ENCODE results near the gene CLN3.

The CLN3 gene

DNA sequence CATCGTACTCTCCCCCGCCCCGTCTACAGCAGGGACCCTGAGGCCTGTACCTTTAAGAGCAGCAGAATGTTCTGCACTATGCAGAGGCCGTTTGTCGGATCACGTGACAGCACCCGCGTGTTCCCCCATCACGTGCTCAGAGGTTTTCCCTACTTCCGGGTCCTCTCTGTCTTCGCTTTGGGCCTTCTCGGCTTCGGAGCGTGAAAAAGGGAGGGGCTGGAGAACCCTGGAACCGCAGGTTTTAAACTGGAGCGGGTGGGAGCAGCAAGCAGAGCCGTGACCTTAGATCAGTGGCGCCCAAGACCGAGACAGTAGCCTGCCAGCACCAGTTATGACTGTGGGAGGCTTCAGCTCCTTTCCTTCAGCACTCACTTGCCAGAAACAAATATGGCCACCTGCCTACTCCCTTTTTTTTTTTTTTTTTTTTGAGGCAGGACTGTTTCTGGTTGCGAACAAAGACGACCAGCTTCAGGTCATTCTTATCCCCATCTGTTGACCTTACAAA, at the start of gene CLN3:
CLN3 (minus strand) TSS at position 105 of the 505 bp plus-strand sequence. CDS start 315 bp downstream, outside the sequence.
- H3K9me3 ChIP-seq, result no peaks in the 10 kb centered on the region
- peak; percentile 93 for DNase-seq (ENCODE audit: low spot score in 2 of 2)
- no peaks in the 10 kb centered on the region; the same call in 1 of the 2 replicates for H3K27me3 ChIP-seq (ENCODE audit: low read depth)
- in situ Hi-C loops (cut with MboI; ENCODE audit: low sequenced_read_pairs), result loop anchor here (25.0 kb wide), 1 partner anchor 320 kb away; the partner anchor contains the start of gene ATXN2L
- H3K36me3 ChIP-seq (replicated peaks), result peaks cover 8% of the 10 kb centered on the region
- peak within 1 kb of the TSS; percentile 82 for H3K4me3 ChIP-seq
- peaks cover 5% of the 10 kb centered on the region for H3K4me1 ChIP-seq

DNA sequence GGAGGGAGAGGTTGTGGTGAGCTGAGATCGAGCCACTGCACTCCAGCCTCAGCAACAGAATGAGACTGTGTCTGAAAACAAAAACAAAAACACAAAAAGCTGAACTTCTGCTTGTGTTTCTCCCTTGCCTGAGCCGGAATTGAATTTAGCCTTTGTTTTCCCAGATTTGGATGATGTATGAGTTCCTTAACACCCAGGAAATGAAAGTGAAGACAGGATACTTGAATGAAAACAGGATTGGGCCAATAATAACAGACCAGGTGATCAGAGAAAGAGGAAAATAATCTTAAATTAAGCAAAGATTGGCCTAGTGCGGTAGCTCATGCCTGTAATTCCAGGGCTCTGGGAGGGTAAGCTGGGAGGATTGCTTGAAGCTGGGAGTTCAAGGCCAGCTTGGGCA, 48.5 kb upstream of the CLN3 start:
- no peaks in the 10 kb centered on the region for H3K36me3 ChIP-seq (replicated peaks)
- no peaks in the 10 kb centered on the region for H3K9me3 ChIP-seq
- H3K27me3 ChIP-seq (ENCODE audit: low read depth), result no peaks in the 10 kb centered on the region
- in situ Hi-C loops (cut with MboI; ENCODE audit: low sequenced_read_pairs), result no loop called here
- H3K4me1 ChIP-seq, result no peaks in the 10 kb centered on the region
- DNase-seq (ENCODE audit: low spot score in 2 of 2), result no peak
- H3K4me3 ChIP-seq, result no peak overlapping the region

DNA sequence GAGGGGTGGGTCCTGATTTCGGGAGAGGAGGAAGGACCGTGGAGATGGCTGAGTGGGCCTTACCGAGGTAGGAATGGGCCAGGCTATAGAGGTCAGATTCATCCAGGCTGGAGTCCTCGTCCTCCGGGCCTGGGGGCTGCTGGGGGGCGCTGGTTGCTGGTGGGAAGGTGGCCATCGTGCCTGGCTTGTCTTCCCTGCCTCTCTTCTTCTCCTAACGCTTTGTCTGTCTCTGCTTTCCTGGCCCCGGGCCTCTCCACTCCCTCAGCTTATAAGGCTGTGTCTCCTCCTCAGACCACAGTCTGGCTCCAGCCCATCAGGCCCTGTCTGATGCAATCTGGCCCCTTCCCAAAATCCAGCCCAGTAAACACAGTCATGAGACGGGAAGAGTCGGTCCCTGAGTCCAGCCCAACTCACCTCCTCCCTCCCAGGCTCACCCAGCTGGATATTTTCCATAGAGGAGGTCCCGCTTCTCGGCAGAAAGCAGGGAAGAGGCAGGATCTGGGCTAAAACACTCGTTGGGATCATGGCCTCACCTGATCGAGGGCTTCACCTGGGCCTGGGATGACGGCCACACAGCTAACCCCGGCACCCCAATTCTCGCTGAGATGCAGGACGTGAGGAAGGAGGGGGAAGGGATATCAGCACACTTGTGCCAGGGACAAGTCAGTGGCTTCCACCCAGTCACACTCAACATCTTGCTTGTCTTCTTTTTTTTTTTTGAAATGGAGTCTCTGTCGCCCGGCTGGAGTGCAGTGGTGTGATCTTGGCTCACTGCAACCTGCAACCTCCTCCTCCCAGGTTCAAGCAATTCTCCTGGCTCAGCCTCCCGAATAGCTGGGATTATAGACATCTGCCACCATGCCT, 47.1 kb upstream of the CLN3 start, which contains the start of gene NUPR1:
NUPR1 (minus strand) TSS at position 242 of the 864 bp plus-strand sequence; CDS start at position 175, 67 bp downstream.
- Histone ChIP-seq H3K27me3 (ENCODE audit: low read depth) (no peaks in the 10 kb centered on the region), H3K9me3 (no peaks in the 10 kb centered on the region), H3K4me1 (no peaks in the 10 kb centered on the region), H3K36me3 (replicated peaks) (no peaks in the 10 kb centered on the region), H3K4me3 (no peak within 1 kb of the TSS)
- DNase-seq (ENCODE audit: low spot score in 2 of 2), result peak in 1 of 2 experiments; percentile 42
- in situ Hi-C loops (cut with MboI; ENCODE audit: low sequenced_read_pairs), result no loop called here

DNA sequence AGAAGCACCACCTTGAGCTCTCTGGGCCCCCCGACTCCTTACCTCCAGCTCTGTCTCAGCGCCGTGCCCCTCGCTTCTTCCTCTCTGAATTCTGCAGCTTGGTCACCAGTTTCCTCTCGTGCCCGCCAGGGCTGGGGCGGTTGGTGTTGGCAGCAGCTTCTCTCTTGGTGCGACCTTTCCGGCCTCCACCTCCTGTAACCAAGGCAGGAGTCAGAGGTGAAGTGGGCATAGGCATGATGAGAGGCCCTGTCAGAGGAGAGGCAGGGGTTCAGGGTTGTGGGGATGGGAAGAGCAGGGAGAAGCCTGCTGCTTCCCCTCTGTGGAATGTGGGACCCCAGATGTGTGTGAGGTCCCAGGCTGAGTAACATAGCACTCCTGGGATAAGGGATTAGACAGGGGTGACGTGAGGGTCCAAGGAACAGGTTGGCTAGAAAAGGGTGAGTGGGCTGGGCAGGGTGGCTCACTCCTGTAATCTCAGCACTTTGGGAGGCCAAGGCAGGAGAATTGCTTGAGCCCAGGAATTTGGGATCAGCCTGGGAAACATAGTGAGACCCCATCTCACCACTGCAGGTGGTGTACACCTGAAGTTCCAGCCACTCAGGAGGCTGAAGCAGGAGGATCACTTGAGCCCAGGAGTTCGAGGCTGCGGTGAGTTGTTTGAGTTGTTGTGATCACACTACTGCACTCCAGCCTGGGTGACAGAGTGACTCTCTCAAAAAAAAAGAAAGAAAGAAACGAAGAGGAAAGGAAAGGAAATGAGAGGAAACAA, 46.3 kb upstream of the CLN3 start:
- Histone ChIP-seq H3K4me3 (no peak overlapping the region), H3K27me3 (ENCODE audit: low read depth) (no peaks in the 10 kb centered on the region), H3K4me1 (no peaks in the 10 kb centered on the region), H3K36me3 (replicated peaks) (no peaks in the 10 kb centered on the region), H3K9me3 (no peaks in the 10 kb centered on the region)
- in situ Hi-C loops (cut with MboI; ENCODE audit: low sequenced_read_pairs), result no loop called here
- no peak for DNase-seq (ENCODE audit: low spot score in 2 of 2)

DNA sequence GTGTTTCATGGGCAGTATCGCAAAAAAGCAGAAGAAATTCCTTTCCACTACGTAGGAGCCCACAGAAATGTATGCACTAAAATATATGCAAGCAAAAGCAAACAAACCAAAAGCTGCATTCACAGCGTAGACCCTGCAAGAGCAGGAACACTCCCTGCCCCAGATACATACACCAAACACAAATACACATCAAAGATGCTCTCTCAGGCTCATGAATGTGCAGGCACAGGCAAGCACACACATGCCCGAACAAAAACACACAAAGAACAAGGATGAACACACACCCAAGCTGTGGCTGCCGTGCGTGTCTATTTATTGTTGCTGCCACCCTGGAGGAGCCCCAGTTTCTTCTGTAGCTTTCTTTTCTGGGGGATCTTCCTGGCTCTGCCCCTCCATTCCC, 45.2 kb upstream of the CLN3 start:
- in situ Hi-C loops (cut with MboI; ENCODE audit: low sequenced_read_pairs), result no loop called here
- DNase-seq (ENCODE audit: low spot score in 2 of 2), result no peak
- Histone ChIP-seq H3K9me3 (no peaks in the 10 kb centered on the region), H3K4me1 (no peaks in the 10 kb centered on the region), H3K4me3 (no peak overlapping the region), H3K27me3 (ENCODE audit: low read depth) (no peaks in the 10 kb centered on the region), H3K36me3 (replicated peaks) (no peaks in the 10 kb centered on the region)

DNA sequence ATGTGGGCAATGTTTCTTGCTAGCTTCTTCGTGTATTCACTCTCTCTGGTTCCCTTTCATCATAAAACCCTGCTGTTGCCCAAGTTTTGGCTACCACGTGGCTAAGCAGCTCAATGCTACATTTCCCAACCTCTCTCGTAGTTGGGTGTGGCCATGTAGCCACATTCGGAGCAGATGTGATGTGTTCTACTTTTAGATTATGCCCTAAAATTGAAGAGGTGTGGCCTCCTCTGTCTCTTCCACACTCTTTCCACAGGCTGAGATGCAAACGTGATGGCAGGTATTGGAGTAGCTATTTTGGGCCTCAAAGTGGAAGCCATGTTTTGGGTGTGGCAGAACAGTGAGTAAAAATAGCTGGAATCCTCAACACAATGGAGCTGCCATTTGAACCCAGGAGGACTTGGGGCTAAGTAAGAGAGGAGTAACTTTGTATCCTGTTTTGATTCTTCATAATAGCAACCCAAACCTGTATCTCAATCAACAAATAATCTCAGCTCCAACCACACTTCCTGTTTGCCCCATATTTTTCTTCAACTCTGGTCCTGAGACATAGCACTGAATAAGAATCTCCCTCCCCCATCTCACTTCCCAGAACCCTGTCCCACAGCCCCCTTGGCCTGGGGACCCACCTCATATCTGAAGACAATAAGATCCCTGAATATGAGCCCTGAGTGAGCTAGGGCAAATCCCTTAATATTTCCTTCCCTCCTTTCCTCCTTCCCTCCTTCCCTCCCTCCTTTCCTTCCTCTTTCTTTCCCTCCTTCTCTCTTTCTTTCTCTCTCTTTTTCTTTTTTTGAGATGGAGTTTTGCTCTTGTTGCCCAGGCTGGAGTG, 42.9 kb upstream of the CLN3 start:
- H3K27me3 ChIP-seq (ENCODE audit: low read depth), result no peaks in the 10 kb centered on the region
- no peaks in the 10 kb centered on the region for H3K36me3 ChIP-seq (replicated peaks)
- in situ Hi-C loops (cut with MboI; ENCODE audit: low sequenced_read_pairs), result no loop called here
- no peaks in the 10 kb centered on the region for H3K4me1 ChIP-seq
- H3K4me3 ChIP-seq, result no peak overlapping the region
- no peaks in the 10 kb centered on the region for H3K9me3 ChIP-seq
- no peak for DNase-seq (ENCODE audit: low spot score in 2 of 2)

DNA sequence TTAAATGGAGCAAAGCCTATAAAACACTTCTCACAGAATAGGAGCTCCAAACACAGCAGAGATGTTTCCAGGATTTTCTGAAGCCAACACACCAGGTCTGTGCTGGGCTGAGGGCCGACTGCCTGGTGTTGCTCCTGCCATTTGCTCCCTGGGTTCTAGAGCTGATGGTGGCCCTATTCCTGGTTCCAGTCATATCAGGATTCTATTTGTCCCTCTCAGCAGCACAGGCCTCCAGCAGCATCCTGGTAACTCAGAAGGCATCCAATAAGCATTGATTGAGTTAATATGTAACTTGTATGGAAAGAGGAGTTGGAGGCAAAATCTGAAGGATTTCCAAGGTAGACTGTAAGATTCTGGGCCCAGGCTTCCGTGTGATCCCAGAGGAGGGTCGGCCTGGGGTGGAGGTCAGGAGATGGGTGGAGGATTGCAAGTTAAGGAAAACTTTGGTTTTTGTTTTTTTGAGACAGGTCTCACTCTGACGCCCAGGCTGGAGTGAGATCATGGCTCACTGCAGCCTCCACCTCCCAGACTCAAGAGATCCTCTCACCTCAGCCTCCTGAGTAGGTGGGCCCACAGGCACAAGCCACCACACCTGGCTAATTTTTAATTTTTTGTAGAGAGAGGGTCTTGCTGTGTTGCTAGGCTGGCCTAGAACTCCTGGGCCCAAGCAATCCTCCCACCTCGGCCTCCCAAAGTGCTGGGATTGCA, 41.2 kb upstream of the CLN3 start:
- H3K36me3 ChIP-seq (replicated peaks), result no peaks in the 10 kb centered on the region
- no peak for DNase-seq (ENCODE audit: low spot score in 2 of 2)
- H3K4me1 ChIP-seq, result no peaks in the 10 kb centered on the region; the same call in 1 of the 2 replicates
- no peaks in the 10 kb centered on the region for H3K9me3 ChIP-seq
- in situ Hi-C loops (cut with MboI; ENCODE audit: low sequenced_read_pairs), result no loop called here
- H3K4me3 ChIP-seq, result no peak overlapping the region
- H3K27me3 ChIP-seq (ENCODE audit: low read depth), result no peaks in the 10 kb centered on the region

DNA sequence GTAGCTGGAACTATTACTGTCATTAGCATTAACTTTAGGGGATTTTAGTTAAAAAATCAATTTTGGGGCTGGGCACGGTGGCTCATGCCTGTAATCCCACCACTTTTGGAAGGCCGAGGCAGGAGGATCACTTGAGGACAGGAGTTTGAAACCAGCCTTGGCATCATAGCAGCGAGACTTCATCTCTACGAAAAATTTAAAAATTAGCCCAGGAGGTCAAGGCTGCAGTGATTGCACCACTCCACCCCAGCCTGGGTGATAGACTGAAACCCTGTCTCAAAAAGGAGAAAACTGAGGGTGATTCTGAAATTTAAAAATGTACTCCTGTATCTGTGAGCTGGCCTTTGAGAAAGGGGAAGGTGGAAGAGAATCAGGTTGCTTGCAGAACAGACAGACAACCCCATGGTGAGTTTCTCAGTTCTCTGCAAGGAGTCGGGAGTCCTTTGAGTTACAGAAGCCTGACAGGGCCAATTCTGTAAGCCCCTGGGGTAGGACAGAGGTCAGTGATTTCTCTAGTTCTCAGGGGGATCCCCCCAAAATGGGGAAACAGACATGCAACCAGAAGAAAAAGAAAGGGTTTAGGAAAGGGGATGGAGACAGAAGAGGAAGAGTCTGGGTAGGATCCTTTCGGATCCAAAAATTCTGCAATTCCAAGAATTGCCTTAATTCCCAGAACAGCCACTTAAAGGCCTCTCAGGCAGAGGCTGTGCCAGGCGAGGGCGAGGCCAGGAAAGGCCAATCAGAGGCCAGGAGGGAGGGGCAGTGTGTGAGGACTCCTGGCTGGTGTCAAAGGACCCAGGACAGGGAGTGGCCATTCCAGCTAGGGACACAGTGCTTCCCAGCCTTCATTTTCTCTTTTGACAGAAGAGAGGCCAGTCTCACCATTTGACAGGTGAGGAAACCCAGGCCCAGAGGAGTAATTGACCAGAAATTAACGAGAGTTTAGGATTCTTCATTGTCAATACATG, 40.2 kb upstream of the CLN3 start:
- DNase-seq (ENCODE audit: low spot score in 2 of 2), result peak in 1 of 2 experiments; percentile 59
- Histone ChIP-seq H3K4me1 (no peaks in the 10 kb centered on the region; the same call in 1 of the 2 replicates), H3K36me3 (replicated peaks) (no peaks in the 10 kb centered on the region), H3K9me3 (no peaks in the 10 kb centered on the region), H3K4me3 (no peak overlapping the region), H3K27me3 (ENCODE audit: low read depth) (no peaks in the 10 kb centered on the region)
- in situ Hi-C loops (cut with MboI; ENCODE audit: low sequenced_read_pairs), result no loop called here

DNA sequence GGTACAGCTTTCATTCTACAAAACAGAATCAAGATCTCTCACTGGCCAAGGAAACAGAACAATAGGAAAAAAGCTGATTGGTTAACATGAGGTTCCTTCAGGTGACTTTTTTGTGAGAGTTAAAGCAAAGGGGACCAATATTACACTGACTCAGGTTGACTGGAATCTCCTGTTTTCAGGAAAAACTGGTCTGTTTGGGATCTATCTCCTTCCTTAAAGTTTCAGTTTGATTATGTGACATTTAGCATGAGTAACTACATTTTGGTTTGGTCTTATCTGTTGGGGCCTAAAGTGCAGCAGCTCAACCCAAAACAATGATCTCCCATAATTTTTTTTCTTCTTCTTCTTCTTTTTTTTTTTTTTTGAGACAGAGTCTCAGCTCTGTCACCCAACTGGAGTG, 37.2 kb upstream of the CLN3 start:
- no peaks in the 10 kb centered on the region for H3K27me3 ChIP-seq (ENCODE audit: low read depth)
- no peak for DNase-seq (ENCODE audit: low spot score in 2 of 2)
- no peaks in the 10 kb centered on the region for H3K9me3 ChIP-seq
- in situ Hi-C loops (cut with MboI; ENCODE audit: low sequenced_read_pairs), result no loop called here
- H3K4me3 ChIP-seq, result no peak overlapping the region
- no peaks in the 10 kb centered on the region; the same call in 1 of the 2 replicates for H3K4me1 ChIP-seq
- no peaks in the 10 kb centered on the region for H3K36me3 ChIP-seq (replicated peaks)

DNA sequence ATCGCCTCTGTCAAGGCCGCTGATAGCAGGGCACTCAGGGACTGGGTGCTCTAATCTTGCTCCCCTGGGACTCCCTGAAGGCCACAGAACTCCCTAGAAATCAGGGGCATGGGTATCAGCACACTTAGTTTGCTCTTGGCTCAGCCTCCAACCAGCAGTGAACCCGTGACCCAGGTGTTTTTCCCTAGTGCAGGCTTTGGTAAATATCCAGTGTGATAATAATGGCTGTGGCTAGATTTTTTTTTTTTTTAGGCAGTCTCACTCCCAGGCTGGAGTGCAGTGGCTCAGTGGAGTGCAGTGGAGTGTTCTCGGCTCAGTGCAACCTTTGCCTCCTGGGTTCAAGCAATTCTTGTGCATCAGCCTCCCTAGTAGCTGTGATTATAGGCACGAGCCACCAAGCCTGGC, 36.6 kb upstream of the CLN3 start:
- no peak overlapping the region for H3K4me3 ChIP-seq
- in situ Hi-C loops (cut with MboI; ENCODE audit: low sequenced_read_pairs), result no loop called here
- no peaks in the 10 kb centered on the region for H3K9me3 ChIP-seq
- no peaks in the 10 kb centered on the region; the same call in 1 of the 2 replicates for H3K4me1 ChIP-seq
- H3K36me3 ChIP-seq (replicated peaks), result no peaks in the 10 kb centered on the region
- H3K27me3 ChIP-seq (ENCODE audit: low read depth), result no peaks in the 10 kb centered on the region
- DNase-seq (ENCODE audit: low spot score in 2 of 2), result peak in 1 of 2 experiments; percentile 36

DNA sequence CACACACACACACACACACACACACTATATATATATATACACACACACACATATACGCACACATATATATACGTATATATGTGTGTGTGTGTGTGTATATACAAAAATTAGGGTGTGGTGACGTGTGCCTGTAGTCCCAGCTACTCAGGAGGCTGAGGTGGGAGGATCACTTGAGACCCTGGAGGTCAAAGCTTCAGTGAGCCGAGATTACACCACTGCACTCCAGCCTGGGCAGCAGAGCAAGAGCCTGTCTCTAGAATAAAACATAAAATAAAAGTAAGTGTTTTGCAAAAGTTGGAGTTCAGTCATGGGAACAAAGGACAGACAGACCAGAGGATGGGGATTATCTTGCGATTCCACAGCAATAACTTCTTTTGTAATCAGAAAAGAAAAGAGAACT, 36.1 kb upstream of the CLN3 start:
- Histone ChIP-seq H3K36me3 (replicated peaks) (no peaks in the 10 kb centered on the region), H3K4me1 (no peaks in the 10 kb centered on the region; the same call in 1 of the 2 replicates), H3K9me3 (no peaks in the 10 kb centered on the region), H3K27me3 (ENCODE audit: low read depth) (no peaks in the 10 kb centered on the region), H3K4me3 (no peak overlapping the region)
- in situ Hi-C loops (cut with MboI; ENCODE audit: low sequenced_read_pairs), result no loop called here
- DNase-seq (ENCODE audit: low spot score in 2 of 2), result no peak
